ENCODE measurements around the gene PABPN1. TPM values are rescaled to one million over a fixed set of nuclear protein-coding genes. Genes with fewer than 3 reads are reported as not detected.
A peak's percentile ranks its signal among the peaks of the same experiment; 100 is the strongest.

Gene PABPN1
- total and polyA plus RNA-seq, 2 of the 13 experiments (the other 11 are each of a cell fraction or from before 2014, with no cell fraction given): 233 to 524 TPM

DNA sequence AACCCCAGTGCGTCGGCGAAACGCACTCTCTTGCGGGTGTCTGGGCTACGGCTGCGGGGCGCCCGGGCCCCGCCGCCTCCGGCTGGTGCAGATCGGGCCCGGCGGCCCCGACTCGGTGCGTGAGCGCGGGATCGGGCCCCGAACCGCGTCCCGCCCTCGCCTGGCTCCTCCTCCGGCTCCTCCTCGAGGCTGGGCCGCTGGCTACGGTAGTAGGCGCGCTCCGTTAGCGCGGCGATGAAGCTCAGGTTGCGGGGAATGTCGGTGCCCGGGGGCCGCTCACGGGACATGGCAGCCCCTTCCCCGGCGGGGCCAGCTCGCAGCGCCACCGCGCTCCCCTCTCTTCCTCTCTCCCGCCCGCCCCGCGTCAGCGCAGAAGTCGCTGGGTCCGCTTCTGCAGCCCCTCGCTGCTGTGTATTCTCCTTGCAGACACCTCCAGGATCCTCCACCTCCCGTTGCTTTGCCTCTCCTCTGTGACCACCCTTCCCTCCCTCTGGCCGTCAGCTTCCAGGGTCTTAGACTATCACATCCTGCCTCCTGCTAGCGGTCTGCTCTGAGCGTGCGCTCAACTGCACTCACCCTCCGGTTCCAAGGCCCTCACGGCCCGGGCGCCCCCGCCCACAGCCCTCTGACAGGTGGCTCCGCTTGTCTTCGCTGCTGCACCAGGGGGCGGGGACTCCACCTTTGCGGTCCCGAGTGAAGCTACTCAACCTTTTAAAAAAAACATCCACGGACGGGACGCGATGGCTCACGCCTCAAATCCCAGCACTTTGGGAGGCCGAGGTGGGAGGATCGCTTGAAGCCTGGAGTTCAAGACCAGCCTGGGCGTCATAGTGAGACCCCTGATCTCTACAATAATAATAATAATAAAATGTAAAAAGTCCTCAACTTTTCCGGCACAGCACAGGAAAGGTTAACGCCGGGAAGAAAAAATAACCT is 18.7 kb upstream of the PABPN1 start, which contains the start of gene PPP1R3E (continued):
- TF ChIP-seq PRDM10 (CRISPR knock-in tag; IDR thresholded peaks at IDR 0.05; ENCODE audit: low read depth): peak; percentile 76; the same call in 1 of the 2 replicates
- TF ChIP-seq CBX5 (CRISPR knock-in tag; IDR thresholded peaks at IDR 0.05; ENCODE audit: borderline replicate concordance): peak; percentile 89; the same call in 1 of the 2 replicates
- TF ChIP-seq KLF13 (CRISPR knock-in tag; IDR thresholded peaks at IDR 0.05): peak; percentile 97
- TF ChIP-seq, protein P1, sequence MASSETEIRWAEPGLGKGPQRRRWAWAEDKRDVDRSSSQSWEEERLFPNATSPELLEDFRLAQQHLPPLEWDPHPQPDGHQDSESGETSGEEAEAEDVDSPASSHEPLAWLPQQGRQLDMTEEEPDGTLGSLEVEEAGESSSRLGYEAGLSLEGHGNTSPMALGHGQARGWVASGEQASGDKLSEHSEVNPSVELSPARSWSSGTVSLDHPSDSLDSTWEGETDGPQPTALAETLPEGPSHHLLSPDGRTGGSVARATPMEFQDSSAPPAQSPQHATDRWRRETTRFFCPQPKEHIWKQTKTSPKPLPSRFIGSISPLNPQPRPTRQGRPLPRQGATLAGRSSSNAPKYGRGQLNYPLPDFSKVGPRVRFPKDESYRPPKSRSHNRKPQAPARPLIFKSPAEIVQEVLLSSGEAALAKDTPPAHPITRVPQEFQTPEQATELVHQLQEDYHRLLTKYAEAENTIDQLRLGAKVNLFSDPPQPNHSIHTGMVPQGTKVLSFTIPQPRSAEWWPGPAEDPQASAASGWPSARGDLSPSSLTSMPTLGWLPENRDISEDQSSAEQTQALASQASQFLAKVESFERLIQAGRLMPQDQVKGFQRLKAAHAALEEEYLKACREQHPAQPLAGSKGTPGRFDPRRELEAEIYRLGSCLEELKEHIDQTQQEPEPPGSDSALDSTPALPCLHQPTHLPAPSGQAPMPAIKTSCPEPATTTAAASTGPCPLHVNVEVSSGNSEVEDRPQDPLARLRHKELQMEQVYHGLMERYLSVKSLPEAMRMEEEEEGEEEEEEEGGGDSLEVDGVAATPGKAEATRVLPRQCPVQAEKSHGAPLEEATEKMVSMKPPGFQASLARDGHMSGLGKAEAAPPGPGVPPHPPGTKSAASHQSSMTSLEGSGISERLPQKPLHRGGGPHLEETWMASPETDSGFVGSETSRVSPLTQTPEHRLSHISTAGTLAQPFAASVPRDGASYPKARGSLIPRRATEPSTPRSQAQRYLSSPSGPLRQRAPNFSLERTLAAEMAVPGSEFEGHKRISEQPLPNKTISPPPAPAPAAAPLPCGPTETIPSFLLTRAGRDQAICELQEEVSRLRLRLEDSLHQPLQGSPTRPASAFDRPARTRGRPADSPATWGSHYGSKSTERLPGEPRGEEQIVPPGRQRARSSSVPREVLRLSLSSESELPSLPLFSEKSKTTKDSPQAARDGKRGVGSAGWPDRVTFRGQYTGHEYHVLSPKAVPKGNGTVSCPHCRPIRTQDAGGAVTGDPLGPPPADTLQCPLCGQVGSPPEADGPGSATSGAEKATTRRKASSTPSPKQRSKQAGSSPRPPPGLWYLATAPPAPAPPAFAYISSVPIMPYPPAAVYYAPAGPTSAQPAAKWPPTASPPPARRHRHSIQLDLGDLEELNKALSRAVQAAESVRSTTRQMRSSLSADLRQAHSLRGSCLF (CRISPR knock-in tag; IDR thresholded peaks at IDR 0.05; ENCODE audit: borderline replicate concordance): no peak
- 0 out of 2 replicates have a peak, but pooled peaks have one; percentile 54 for TF ChIP-seq ZNF276 (CRISPR knock-in tag; IDR thresholded peaks at IDR 0.05; ENCODE audit: low read depth)
- peak; percentile 75 for TF ChIP-seq GATA4 (IDR thresholded peaks at IDR 0.05; ENCODE audit: borderline replicate concordance, low read depth)
- TF ChIP-seq, protein P2, sequence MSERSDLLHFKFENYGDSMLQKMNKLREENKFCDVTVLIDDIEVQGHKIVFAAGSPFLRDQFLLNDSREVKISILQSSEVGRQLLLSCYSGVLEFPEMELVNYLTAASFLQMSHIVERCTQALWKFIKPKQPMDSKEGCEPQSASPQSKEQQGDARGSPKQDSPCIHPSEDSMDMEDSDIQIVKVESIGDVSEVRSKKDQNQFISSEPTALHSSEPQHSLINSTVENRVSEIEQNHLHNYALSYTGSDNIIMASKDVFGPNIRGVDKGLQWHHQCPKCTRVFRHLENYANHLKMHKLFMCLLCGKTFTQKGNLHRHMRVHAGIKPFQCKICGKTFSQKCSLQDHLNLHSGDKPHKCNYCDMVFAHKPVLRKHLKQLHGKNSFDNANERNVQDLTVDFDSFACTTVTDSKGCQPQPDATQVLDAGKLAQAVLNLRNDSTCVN (CRISPR knock-in tag; IDR thresholded peaks at IDR 0.05; ENCODE audit: borderline replicate concordance): 0 out of 2 replicates have a peak, but pooled peaks have one; percentile 52
- peak; percentile 59 for TF ChIP-seq ZNF331 (CRISPR knock-in tag; IDR thresholded peaks at IDR 0.05)
- no peak for TF ChIP-seq ZNF589 (CRISPR knock-in tag; conservative IDR thresholded peaks at IDR 0.05)
- TF ChIP-seq, protein P3, sequence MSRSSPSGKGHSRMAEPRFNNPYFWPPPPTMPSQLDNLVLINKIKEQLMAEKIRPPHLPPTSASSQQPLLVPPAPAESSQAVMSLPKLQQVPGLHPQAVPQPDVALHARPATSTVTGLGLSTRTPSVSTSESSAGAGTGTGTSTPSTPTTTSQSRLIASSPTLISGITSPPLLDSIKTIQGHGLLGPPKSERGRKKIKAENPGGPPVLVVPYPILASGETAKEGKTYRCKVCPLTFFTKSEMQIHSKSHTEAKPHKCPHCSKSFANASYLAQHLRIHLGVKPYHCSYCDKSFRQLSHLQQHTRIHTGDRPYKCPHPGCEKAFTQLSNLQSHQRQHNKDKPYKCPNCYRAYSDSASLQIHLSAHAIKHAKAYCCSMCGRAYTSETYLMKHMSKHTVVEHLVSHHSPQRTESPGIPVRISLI (CRISPR knock-in tag; IDR thresholded peaks at IDR 0.05; ENCODE audit: borderline replicate concordance): no peak; the same call in 1 of the 2 replicates
- TF ChIP-seq ZNF780A (CRISPR knock-in tag; IDR thresholded peaks at IDR 0.05): no peak
